IMR-90 (cell line): ENCODE data around the gene EML4.

Source experiments
- BHLHE40 ChIP-seq: fragments of 150-350 bp; IDR thresholded peaks from 2 replicates; pipeline ENCODE4 v1.6.1; 2016; ENCODE audit warnings: mild to moderate bottlenecking, low read depth, low read length
- CTCF ChIP-seq: conservative IDR thresholded peaks from 2 replicates; pipeline ENCODE4 v1.5.1; 2012; ENCODE audit warnings: mild to moderate bottlenecking, low read depth, low read length, improper control_type of control experiment
- FOS ChIP-seq: fragments of 150-350 bp; IDR thresholded peaks from 2 replicates; pipeline ENCODE4 v1.6.1; 2016; ENCODE audit warnings: low read depth, low read length
- MAFK ChIP-seq: IDR thresholded peaks from 2 replicates; pipeline ENCODE4 v1.6.1; 2012; ENCODE audit warnings: low read depth, low read length, improper control_type of control experiment
- MXI1 ChIP-seq: IDR thresholded peaks from 2 replicates; pipeline ENCODE4 v1.6.1; 2012; ENCODE audit warnings: low read depth, mild to moderate bottlenecking, low read length, moderate library complexity, borderline replicate concordance
- NFE2L2 ChIP-seq: fragments of 150-350 bp; IDR thresholded peaks from 2 replicates; pipeline ENCODE4 v1.6.1; 2016; ENCODE audit warnings: low read depth, mild to moderate bottlenecking, low read length
- POLR2A ChIP-seq: IDR thresholded peaks from 2 replicates; pipeline ENCODE4 v1.6.1; 2012; ENCODE audit warnings: mild to moderate bottlenecking, low read depth, low read length
- RFX5 ChIP-seq: IDR thresholded peaks from 2 replicates; pipeline ENCODE4 v1.8.0; 2012; ENCODE audit warnings: low read depth, mild to moderate bottlenecking, low read length, moderate library complexity
- SMC3 ChIP-seq: fragments of 150-350 bp; IDR thresholded peaks from 2 replicates; pipeline ENCODE4 v1.6.1; 2016; ENCODE audit warnings: low read depth, mild to moderate bottlenecking, antibody characterized with exemption, low read length, moderate library complexity
- USF2 ChIP-seq: fragments of 150-350 bp; IDR thresholded peaks from 2 replicates; pipeline ENCODE4 v1.6.1; 2017; ENCODE audit warnings: mild to moderate bottlenecking, antibody characterized with exemption, low read length, low read depth
- TF ChIP-seq, protein P1 (sequence below): fragments of 150-350 bp; IDR thresholded peaks from 2 replicates; pipeline ENCODE4 v1.6.1; 2016; ENCODE audit warnings: low read depth, mild to moderate bottlenecking, low read length, moderate library complexity, borderline replicate concordance

- TF ChIP-seq CTCF (no peak), MXI1 (no peak), POLR2A (no peak), NFE2L2 (no peak), RFX5 (no peak), SMC3 (no peak), USF2 (no peak), BHLHE40 (no peak), MAFK (no peak), FOS (no peak)
- TF ChIP-seq, protein P1, sequence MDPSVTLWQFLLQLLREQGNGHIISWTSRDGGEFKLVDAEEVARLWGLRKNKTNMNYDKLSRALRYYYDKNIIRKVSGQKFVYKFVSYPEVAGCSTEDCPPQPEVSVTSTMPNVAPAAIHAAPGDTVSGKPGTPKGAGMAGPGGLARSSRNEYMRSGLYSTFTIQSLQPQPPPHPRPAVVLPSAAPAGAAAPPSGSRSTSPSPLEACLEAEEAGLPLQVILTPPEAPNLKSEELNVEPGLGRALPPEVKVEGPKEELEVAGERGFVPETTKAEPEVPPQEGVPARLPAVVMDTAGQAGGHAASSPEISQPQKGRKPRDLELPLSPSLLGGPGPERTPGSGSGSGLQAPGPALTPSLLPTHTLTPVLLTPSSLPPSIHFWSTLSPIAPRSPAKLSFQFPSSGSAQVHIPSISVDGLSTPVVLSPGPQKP = no peak
These were observed 32.4 kb upstream of the EML4 start for GRCh38 chr2:42136782-42137124.
